H1 (cell line): Measurements from ENCODE around the gene OSBP. TPM values are rescaled to one million over a fixed set of nuclear protein-coding genes. Genes with fewer than 3 reads are reported as not detected.

Source experiments
- RAD21 ChIP-seq, 2 experiments: IDR thresholded peaks in 1 of 2; conservative IDR thresholded peaks in 1 of 2; 2 replicates each; pipeline ENCODE4 v1.6.1; 2011; ENCODE audit warnings: low read depth in 2 of 2, low read length in 2 of 2, improper control_type of control experiment in 1 of 2, inconsistent platforms in 1 of 2, mild to moderate bottlenecking in 1 of 2, moderate library complexity in 1 of 2
- SIX5 ChIP-seq: IDR thresholded peaks from 2 replicates; pipeline ENCODE4 v1.6.1; 2011; ENCODE audit warnings: mild to moderate bottlenecking, low read depth, low read length
- TBP ChIP-seq: IDR thresholded peaks from 2 replicates; pipeline ENCODE4 v1.6.1; 2011; ENCODE audit warnings: low read depth, low read length, improper control_type of control experiment
- polyA plus RNA-seq, 7 experiments: library from polyadenylated mRNA; depleted of rRNA in 3 of 7; stranded (reverse) in 5 of 7; unstranded in 2 of 7; fragments of >200 nt in 5 of 7; fragments of 200-250 nt in 2 of 7; gene quantifications; 1 replicate in 5 of 7; 2 replicates in 1 of 7; 4 replicates in 1 of 7; pipeline versions ENCODE4 v1.2.1 to v1.2.3, GENCODE V29; 2011 to 2013; ENCODE audit warnings: missing spikeins in 2 of 7, mixed read lengths in 2 of 7
- total RNA-seq: library from RNA; stranded (reverse); fragmentation: NEBNext Ultra II Directional; extraction: Animal tissue kit (Norgen Biotek cat#: 25700); gene quantifications from 2 replicates; pipeline ENCODE4 v1.2.1, GENCODE V29; 2021

The OSBP gene
- total and polyA plus RNA-seq, 2 of the 8 experiments (the other 6 are each of a cell fraction or from before 2014, with no cell fraction given), result 13.2 to 43.1 TPM

DNA sequence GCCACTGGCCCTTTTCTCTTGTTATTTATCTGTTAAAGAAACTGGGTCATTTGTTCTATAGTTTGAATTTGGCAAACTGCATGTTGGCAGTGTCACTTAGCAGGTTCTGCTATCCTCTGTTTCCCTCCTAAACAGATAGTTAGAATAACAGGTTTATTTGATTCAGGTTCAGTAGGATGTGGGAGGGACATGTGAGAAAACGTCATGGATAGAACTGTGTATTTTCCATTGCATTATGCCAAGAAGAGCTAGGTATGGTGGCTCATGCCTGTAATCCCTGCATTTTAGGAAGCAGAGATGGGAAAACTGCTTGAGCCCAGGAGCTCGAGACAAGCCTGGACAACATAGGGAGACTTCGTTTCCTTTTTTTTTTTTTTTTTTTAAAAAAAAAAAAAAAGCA, 29.0 kb upstream of the OSBP start (continued):
- no peak for TF ChIP-seq RAD21 (IDR thresholded peaks at IDR 0.05 in 1 of 2, conservative IDR thresholded peaks at IDR 0.05 in 1 of 2; ENCODE audit: low read depth in 2 of 2, low read length in 2 of 2)
- TF ChIP-seq TBP, result no peak
- no peak for TF ChIP-seq SIX5
